ENCODE results near the gene LAMA2.

GRCh38 chr6:129351807-129352206 lies 468.9 kb downstream of the LAMA2 start:
- no peak for TF ChIP-seq ATF3 (IDR thresholded peaks at IDR 0.05)
- TF ChIP-seq SIN3A (IDR thresholded peaks at IDR 0.05; ENCODE audit: low read depth): no peak
- TF ChIP-seq CTCF (IDR thresholded peaks at IDR 0.05 in 2 of 3, conservative IDR thresholded peaks at IDR 0.05 in 1 of 3; ENCODE audit: borderline replicate concordance in 1 of 3, insufficient read depth in 1 of 3, low read depth in 2 of 3, low read length in 2 of 3): no peak
- TF ChIP-seq EZH2 (IDR thresholded peaks at IDR 0.05): no peak
